CD14-positive monocyte (primary cell): ENCODE results near the gene SPEN. TPM values are rescaled to one million over a fixed set of nuclear protein-coding genes. Genes with fewer than 3 reads are reported as not detected.

Experiments
- DNase-seq, 3 donors: peaks; one replicate each; pipeline ENCODE4 v3.0.0-alpha.2; 2011 to 2022
- H2AFZ ChIP-seq: 2 replicates; pipeline ENCODE4 v1.6.0; 2012; ENCODE audit warnings: mild to moderate bottlenecking, low read depth, low read length, inconsistent platforms; ENCODE audit not compliant: insufficient read depth, poor library complexity, severe bottlenecking
- H3K27ac ChIP-seq, 2 donors: 1 replicate in 1 of 2; 2 replicates in 1 of 2; pipeline ENCODE4 v1.5.1; 2012 to 2013; ENCODE audit warnings: low read length in 2 of 2, control low read depth in 1 of 2, inconsistent platforms in 1 of 2, low read depth in 1 of 2, mild to moderate bottlenecking in 1 of 2
- H3K27me3 ChIP-seq, 2 donors: one replicate each; pipeline versions ENCODE4 v1.6.0 to v1.6.1; 2011 to 2013; ENCODE audit warnings: low read length in 2 of 2; ENCODE audit not compliant: control insufficient read depth in 2 of 2, insufficient read depth in 2 of 2
- H3K36me3 ChIP-seq, 2 donors: replicated peaks in 1 of 2; 1 replicate in 1 of 2; 2 replicates in 1 of 2; pipeline versions ENCODE4 v1.5.1 to v1.6.1; 2012 to 2013; ENCODE audit warnings: low read length in 2 of 2, control low read depth in 1 of 2, inconsistent platforms in 1 of 2, mild to moderate bottlenecking in 1 of 2; ENCODE audit not compliant: insufficient read depth in 2 of 2, control insufficient read depth in 1 of 2
- H3K4me1 ChIP-seq, 2 donors: 1 replicate in 1 of 2; 2 replicates in 1 of 2; pipeline versions ENCODE4 v1.5.1 to v1.6.1; 2012 to 2013; ENCODE audit warnings: low read length in 2 of 2, control low read depth in 1 of 2, inconsistent platforms in 1 of 2, mild to moderate bottlenecking in 1 of 2, moderate library complexity in 1 of 2; ENCODE audit not compliant: insufficient read depth in 2 of 2, control insufficient read depth in 1 of 2
- H3K4me2 ChIP-seq: replicated peaks from 2 replicates; pipeline ENCODE3; 2012; ENCODE audit warnings: low read length, moderate library complexity, mild to moderate bottlenecking; ENCODE audit not compliant: poor library complexity, severe bottlenecking; ENCODE audit errors: extremely low read depth
- H3K4me3 ChIP-seq, 3 experiments: fragments of 200-600 bp in 1 of 3; sonication (generic) in 1 of 3; replicated peaks in 1 of 3; 1 replicate in 2 of 3; 2 replicates in 1 of 3; pipeline ENCODE4 v1.5.1; 2011 to 2013; ENCODE audit warnings: low read length in 3 of 3, mild to moderate bottlenecking in 3 of 3, control low read depth in 2 of 3, low read depth in 2 of 3, inconsistent platforms in 1 of 3, moderate library complexity in 1 of 3
- H3K79me2 ChIP-seq: 2 replicates; pipeline ENCODE4 v1.6.0; 2012; ENCODE audit warnings: mild to moderate bottlenecking, control low read depth, inconsistent platforms, low read length, moderate library complexity; ENCODE audit not compliant: insufficient read depth
- H3K9ac ChIP-seq: 2 replicates; pipeline ENCODE4 v1.6.0; 2017; ENCODE audit warnings: low read length, mild to moderate bottlenecking; ENCODE audit not compliant: insufficient read depth, poor library complexity, severe bottlenecking
- H3K9me3 ChIP-seq, 2 donors: replicated peaks in 1 of 2; 1 replicate in 1 of 2; 2 replicates in 1 of 2; pipeline versions ENCODE4 v1.5.1 to v1.6.1; 2012 to 2013; ENCODE audit warnings: low read length in 2 of 2, control low read depth in 1 of 2; ENCODE audit not compliant: control insufficient read depth in 1 of 2, insufficient read depth in 1 of 2
- H4K20me1 ChIP-seq: 2 replicates; pipeline ENCODE4 v1.6.0; 2012; ENCODE audit warnings: mild to moderate bottlenecking, low read length, control low read depth, moderate library complexity; ENCODE audit not compliant: insufficient read depth
- H3K27ac Mint-ChIP-seq, 7 donors: one replicate each; pipeline ENCODE4 v1.8.0; 2020; ENCODE audit warnings: mild to moderate bottlenecking in 7 of 7, mixed read lengths in 7 of 7, moderate library complexity in 6 of 7, inconsistent platforms in 2 of 7
- H3K27me3 Mint-ChIP-seq, 3 donors: one replicate each; pipeline ENCODE4 v1.8.0; 2021 to 2022; ENCODE audit warnings: low read depth in 3 of 3, mild to moderate bottlenecking in 3 of 3, mixed read lengths in 3 of 3, moderate library complexity in 3 of 3, inconsistent platforms in 1 of 3
- H3K36me3 Mint-ChIP-seq, 2 donors: one replicate each; pipeline ENCODE4 v1.8.0; 2020; ENCODE audit warnings: mixed read lengths in 2 of 2, inconsistent platforms in 1 of 2, mild to moderate bottlenecking in 1 of 2
- H3K4me1 Mint-ChIP-seq: one replicate; pipeline ENCODE4 v1.8.0; 2020; ENCODE audit warnings: mild to moderate bottlenecking, mixed read lengths
- H3K4me3 Mint-ChIP-seq, 2 donors: one replicate each; pipeline ENCODE4 v1.8.0; 2020; ENCODE audit warnings: mild to moderate bottlenecking in 2 of 2, mixed read lengths in 2 of 2, moderate library complexity in 1 of 2
- H3K9me3 Mint-ChIP-seq, 7 donors: one replicate each; pipeline ENCODE4 v1.8.0; 2020 to 2022; ENCODE audit warnings: mixed read lengths in 7 of 7, mild to moderate bottlenecking in 6 of 7, moderate library complexity in 6 of 7, inconsistent platforms in 2 of 7
- CTCF ChIP-seq: fragments of 200-600 bp; IDR thresholded peaks from one replicate; pipeline ENCODE4 v1.8.0; 2022; ENCODE audit warnings: antibody characterized with exemption, mild to moderate bottlenecking
- WGBS: methylation state at CpG from one replicate; pipeline ENCODE4 v1.1.5; 2013; ENCODE audit warnings: missing lambda C conversion rate; ENCODE audit not compliant: insufficient coverage; 5-methylcytosine and 5-hydroxymethylcytosine counted together
- intact Hi-C, 2 donors: fragments of 100-400 bp; cut with micrococcal nuclease; formaldehyde crosslinking; loops; one replicate each; pipeline versions ENCODE4 v1.15.0 to v1.15.1; 2023
- polyA plus RNA-seq, 3 donors: library from polyadenylated mRNA; depleted of rRNA in 1 of 3; unstranded in 2 of 3; stranded (reverse) in 1 of 3; fragments of 300-500 nt in 2 of 3; fragments of >200 nt in 1 of 3; fragmentation: Illumina TruSeq in 2 of 3; gene quantifications; 1 replicate in 2 of 3; 2 replicates in 1 of 3; pipeline ENCODE4 v1.2.3, GENCODE V29; 2012 to 2021

Gene SPEN
- polyA plus RNA-seq, 3 donors: 3.1 to 30.9 (median 6.1) TPM

GRCh38 chr1:15834406-15835204 lies 12.9 kb upstream of the SPEN start:
- H3K9me3 Mint-ChIP-seq: peaks cover 0 to 1% (median 0%) of the 10 kb centered on the region in 7 donors
- peak; percentile 77 to 85 (median 81) for DNase-seq
- no peaks in the 10 kb centered on the region for H3K27me3 ChIP-seq
- H3K27me3 Mint-ChIP-seq: no peaks in the 10 kb centered on the region
- peak overlapping the region; percentile 84 to 98 (median 96) for H3K4me3 ChIP-seq
- peaks cover 63 to 75% of the 10 kb centered on the region in 2 donors for H3K4me1 ChIP-seq
- TF ChIP-seq CTCF: no peak
- peak overlapping the region; percentile 87 for H3K4me2 ChIP-seq
- no peaks in the 10 kb centered on the region for H3K9me3 ChIP-seq
- peaks cover 5 to 6% of the 10 kb centered on the region in 2 donors for H3K36me3 Mint-ChIP-seq
- H3K4me3 Mint-ChIP-seq: peak overlapping the region; percentile 94
- peaks cover 55% of the 10 kb centered on the region for H3K4me1 Mint-ChIP-seq
- intact Hi-C loops: loop anchor here (1.0 to 5.0 kb wide), 3 partner anchors 13 to 53 kb away; partner anchors contain the start of gene SPEN (in 1 of the 2)
- WGBS: under 1% methylated on average over 72 of the region's 77 CpGs
- peak overlapping the region; percentile 75 for H2AFZ ChIP-seq
- peak overlapping the region; percentile 97 to 99 (median 98) for H3K27ac Mint-ChIP-seq
- no peaks in the 10 kb centered on the region for H3K36me3 ChIP-seq
- peak overlapping the region; percentile 99 for H3K9ac ChIP-seq
- peaks cover 44% of the 10 kb centered on the region for H3K79me2 ChIP-seq
- peak overlapping the region; percentile 98 to 99 for H3K27ac ChIP-seq
- no peaks in the 10 kb centered on the region for H4K20me1 ChIP-seq

- Histone ChIP-seq H3K36me3 (no peaks in the 10 kb centered on the region), H3K4me3 (peak overlapping the region; percentile 84 to 98 (median 96)), H3K4me1 (peaks cover 57 to 68% of the 10 kb centered on the region in 2 donors), H3K27me3 (no peaks in the 10 kb centered on the region), H4K20me1 (no peaks in the 10 kb centered on the region), H3K27ac (peak overlapping the region; percentile 98 to 99), H3K4me2 (peak overlapping the region; percentile 87), H3K9ac (peak overlapping the region; percentile 99), H3K9me3 (no peaks in the 10 kb centered on the region), H2AFZ (peak overlapping the region; percentile 75), H3K79me2 (peaks cover 44% of the 10 kb centered on the region)
- 0% methylated on average over 30 of the region's 37 CpGs for WGBS
- Mint-ChIP-seq H3K27ac (peak overlapping the region; percentile 97 to 99 (median 98)), H3K4me3 (peak overlapping the region; percentile 94), H3K36me3 (peaks cover 5 to 6% of the 10 kb centered on the region in 2 donors), H3K27me3 (no peaks in the 10 kb centered on the region), H3K4me1 (peaks cover 49% of the 10 kb centered on the region), H3K9me3 (peaks cover 0 to 1% (median 0%) of the 10 kb centered on the region in 7 donors)
- no peak for TF ChIP-seq CTCF
- no peak for DNase-seq
- intact Hi-C loops: loop anchor here in 1 of 2 donors (2.0 to 5.0 kb wide), 2 partner anchors 14 to 52 kb away; no protein-coding TSS in a partner anchor
Measured at GRCh38 chr1:15835205-15835740, 12.2 kb upstream of the SPEN start.
